Measurements from ENCODE around the gene POLG. TPM values are rescaled to one million over a fixed set of nuclear protein-coding genes. Genes with fewer than 3 reads are reported as not detected.

POLG gene
- polyA plus RNA-seq, 1 of the 3 experiments (the other 2 are of a cell fraction) = 24.9 TPM

- POLR2A ChIA-PET = interaction anchor here (0.6 kb wide), 1 partner anchor 102 kb away, joined by 3 read pairs; no protein-coding TSS in a partner anchor
- no peak for DNase-seq
- Histone ChIP-seq H3K79me2 (ENCODE audit: insufficient read depth) (no peaks in the 10 kb centered on the region), H3K4me1 (ENCODE audit: control insufficient read depth in 1 of 2, insufficient read depth in 2 of 2, low read depth in 1 of 2, low read length in 1 of 2) (peaks cover 0 to 17% of the 10 kb centered on the region in 2 experiments; a peak in 2 of 4 replicates), H3K4me3 (ENCODE audit: low read depth in 2 of 2, low read length in 1 of 2) (no peak overlapping the region), H3F3A (replicated peaks; ENCODE audit: insufficient read depth) (peaks cover 19% of the 10 kb centered on the region), H3K4me2 (peak overlapping the region; percentile 44), H3K9me2 (no peaks in the 10 kb centered on the region), H3K27ac (ENCODE audit: low read depth in 2 of 2, low read length in 1 of 2) (peak overlapping the region; percentile 31 to 68; a peak in 3 of 4 replicates), H3K9me3 (no peaks in the 10 kb centered on the region; the same call in 1 of the 2 replicates), H3K36me3 (replicated peaks in 1 of 2; ENCODE audit: control insufficient read depth in 1 of 2, insufficient read depth in 2 of 2, low read length in 1 of 2) (peaks cover 20 to 44% of the 10 kb centered on the region in 2 experiments), H4K20me1 (ENCODE audit: insufficient read depth) (no peaks in the 10 kb centered on the region), H3K27me3 (ENCODE audit: insufficient read depth) (no peaks in the 10 kb centered on the region), H3K9ac (0 out of 2 replicates have a peak overlapping the region, but pooled peaks have one; percentile 1), H2AFZ (ENCODE audit: low read depth) (no peak overlapping the region)
- TF ChIP-seq JUND (IDR thresholded peaks at IDR 0.05) = peak; percentile 44
- TF ChIP-seq FOSL2 (IDR thresholded peaks at IDR 0.05; ENCODE audit: borderline replicate concordance, low read depth) = peak; percentile 56; the same call in 1 of the 2 replicates
- TF ChIP-seq POLR2AphosphoS5 (IDR thresholded peaks at IDR 0.05; ENCODE audit: low read depth, low read length) = no peak
- WGBS (ENCODE audit: low lambda C conversion rate) = 78% methylated on average over 2 of the region's 2 CpGs
- CTCF ChIA-PET = interaction anchor here (1.0 to 1.5 kb wide), 2 partner anchors 42 to 100 kb away, joined by 4 read pairs; no protein-coding TSS in a partner anchor
Observed at GRCh38 chr15:89307046-89307587, 27.5 kb downstream of the POLG start.

GRCh38 chr15:89305395-89305794 is 29.2 kb downstream of the POLG start:
- CTCF ChIA-PET = interaction anchor here (0.9 to 1.8 kb wide), 6 partner anchors 10 to 98 kb away, joined by 3 to 12 read pairs (median 4); no protein-coding TSS in a partner anchor
- Histone ChIP-seq H3K9ac (no peak overlapping the region), H2AFZ (ENCODE audit: low read depth) (no peak overlapping the region), H3K36me3 (replicated peaks in 1 of 2; ENCODE audit: control insufficient read depth in 1 of 2, insufficient read depth in 2 of 2, low read length in 1 of 2) (peaks cover 33 to 60% of the 10 kb centered on the region in 2 experiments), H3K79me2 (ENCODE audit: insufficient read depth) (no peaks in the 10 kb centered on the region), H3K27ac (ENCODE audit: low read depth in 2 of 2, low read length in 1 of 2) (no peak overlapping the region), H3K9me2 (no peaks in the 10 kb centered on the region), H3K4me2 (no peak overlapping the region), H3K4me1 (ENCODE audit: control insufficient read depth in 1 of 2, insufficient read depth in 2 of 2, low read depth in 1 of 2, low read length in 1 of 2) (peaks cover 0 to 17% of the 10 kb centered on the region in 2 experiments; a peak in 2 of 4 replicates), H3K4me3 (ENCODE audit: low read depth in 2 of 2, low read length in 1 of 2) (no peak overlapping the region), H3K9me3 (no peaks in the 10 kb centered on the region; the same call in 1 of the 2 replicates), H3F3A (replicated peaks; ENCODE audit: insufficient read depth) (peaks cover 19% of the 10 kb centered on the region), H3K27me3 (ENCODE audit: insufficient read depth) (no peaks in the 10 kb centered on the region), H4K20me1 (ENCODE audit: insufficient read depth) (no peaks in the 10 kb centered on the region)
- WGBS (ENCODE audit: low lambda C conversion rate) = 94% methylated on average over 3 of the region's 3 CpGs
- no peak for TF ChIP-seq JUND (IDR thresholded peaks at IDR 0.05)
- no peak for TF ChIP-seq FOXJ3 (CRISPR knock-in tag; IDR thresholded peaks at IDR 0.05)
- no peak for TF ChIP-seq TEAD4 (IDR thresholded peaks at IDR 0.05; ENCODE audit: borderline replicate concordance, insufficient read depth)
- TF ChIP-seq MXI1 (IDR thresholded peaks at IDR 0.05; ENCODE audit: low read depth, low read length) = no peak
- TF ChIP-seq USF1 (IDR thresholded peaks at IDR 0.05; ENCODE audit: borderline replicate concordance, low read depth) = no peak
- no peak for TF ChIP-seq MEF2A (IDR thresholded peaks at IDR 0.05; ENCODE audit: borderline replicate concordance, low read depth)
- no peak for TF ChIP-seq GATA2 (CRISPR knock-in tag; IDR thresholded peaks at IDR 0.05)
- no peak for TF ChIP-seq RAD21 (IDR thresholded peaks at IDR 0.05; ENCODE audit: low read length)
- no peak for TF ChIP-seq ZBTB33 (IDR thresholded peaks at IDR 0.05; ENCODE audit: borderline replicate concordance, low read depth)
- TF ChIP-seq RXRA (IDR thresholded peaks at IDR 0.05; ENCODE audit: borderline replicate concordance, low read depth) = no peak
- TF ChIP-seq FOSL2 (IDR thresholded peaks at IDR 0.05; ENCODE audit: borderline replicate concordance, low read depth) = no peak
- no peak for TF ChIP-seq EP300 (IDR thresholded peaks at IDR 0.05; ENCODE audit: borderline replicate concordance in 1 of 2, low read depth in 1 of 2, low read length in 1 of 2)
- TF ChIP-seq POLR2AphosphoS5 (IDR thresholded peaks at IDR 0.05; ENCODE audit: low read depth, low read length) = no peak
- TF ChIP-seq NRF1 (IDR thresholded peaks at IDR 0.05; ENCODE audit: low read depth, low read length) = no peak
- no peak for TF ChIP-seq EZH2phosphoT487 (IDR thresholded peaks at IDR 0.05; ENCODE audit: borderline replicate concordance, low read depth)
- no peak for TF ChIP-seq SIN3A (IDR thresholded peaks at IDR 0.05; ENCODE audit: borderline replicate concordance, low read depth, low read length)
- TF ChIP-seq FOXM1 (IDR thresholded peaks at IDR 0.05; ENCODE audit: low read depth) = no peak
- no peak for DNase-seq
- POLR2A ChIA-PET = no interaction called here

Measured in SK-N-SH (cell line).